Common myeloid progenitor, CD34-positive (primary cell): ENCODE measurements around the gene GET3.

Experiments used
- CTCF ChIA-PET: fragments of 350-600 bp; sonication (Branson Sonifier 250); formaldehyde crosslinking; loops from one replicate; lab custom pipeline; 2021; ENCODE audit warnings: antibody characterized with exemption; lab: Charles Lee
- POLR2A ChIA-PET: fragments of 350-600 bp; sonication (Branson Sonifier 250); formaldehyde crosslinking; loops from one replicate; lab custom pipeline; 2021; ENCODE audit warnings: antibody characterized with exemption; lab: Charles Lee
- DNase-seq, 3 donors: peaks; one replicate each; pipeline versions ENCODE4 v3.0.0 to v3.0.0-alpha.2; 2013
- H3K27ac ChIP-seq, 2 experiments: 1 replicate in 1 of 2; 2 replicates in 1 of 2; pipeline ENCODE4 v1.7.0; 2013; ENCODE audit warnings: inconsistent platforms in 2 of 2, low read length in 2 of 2, mild to moderate bottlenecking in 2 of 2, low read depth in 1 of 2, moderate library complexity in 1 of 2; ENCODE audit not compliant: severe bottlenecking in 2 of 2, insufficient read depth in 1 of 2, poor library complexity in 1 of 2
- H3K27me3 ChIP-seq, 5 experiments: replicated peaks in 2 of 5; 1 replicate in 3 of 5; 2 replicates in 2 of 5; pipeline versions ENCODE4 v1.6.1 to v1.7.0; 2013; ENCODE audit warnings: low read length in 4 of 5, mild to moderate bottlenecking in 2 of 5, moderate library complexity in 2 of 5, inconsistent platforms in 1 of 5; ENCODE audit not compliant: insufficient read depth in 5 of 5, control insufficient read depth in 4 of 5
- H3K36me3 ChIP-seq, 4 experiments: 1 replicate in 2 of 4; 2 replicates in 2 of 4; pipeline versions ENCODE4 v1.6.1 to v1.7.0; 2013; ENCODE audit warnings: low read length in 3 of 4, control low read depth in 1 of 4, mild to moderate bottlenecking in 1 of 4; ENCODE audit not compliant: control insufficient read depth in 4 of 4, insufficient read depth in 4 of 4
- H3K4me1 ChIP-seq, 4 experiments: 1 replicate in 3 of 4; 2 replicates in 1 of 4; pipeline versions ENCODE4 v1.6.1 to v1.7.1; 2013; ENCODE audit warnings: low read length in 3 of 4, mild to moderate bottlenecking in 3 of 4, control low read depth in 1 of 4, inconsistent platforms in 1 of 4, moderate library complexity in 1 of 4; ENCODE audit not compliant: control insufficient read depth in 4 of 4, insufficient read depth in 4 of 4; ENCODE audit errors: control extremely low read depth in 1 of 4
- H3K4me3 ChIP-seq, 7 experiments: 1 replicate in 4 of 7; 2 replicates in 3 of 7; pipeline versions ENCODE4 v1.5.1 to v1.7.0; 2013; ENCODE audit warnings: mild to moderate bottlenecking in 7 of 7, low read length in 6 of 7, moderate library complexity in 6 of 7, inconsistent platforms in 2 of 7, low read depth in 2 of 7, control low read depth in 1 of 7; ENCODE audit not compliant: insufficient read depth in 4 of 7, control insufficient read depth in 1 of 7; ENCODE audit errors: extremely low read depth in 1 of 7
- H3K9me3 ChIP-seq, 5 experiments: 1 replicate in 4 of 5; 2 replicates in 1 of 5; pipeline versions ENCODE4 v1.6.1 to v1.7.1; 2013; ENCODE audit warnings: low read length in 4 of 5, mild to moderate bottlenecking in 2 of 5, inconsistent platforms in 1 of 5, low read depth in 1 of 5, moderate library complexity in 1 of 5; ENCODE audit not compliant: control insufficient read depth in 4 of 5, insufficient read depth in 2 of 5; ENCODE audit errors: control extremely low read depth in 1 of 5
- WGBS: methylation state at CpG from one replicate; pipeline ENCODE4 v1.1.5; 2013; ENCODE audit not compliant: insufficient coverage; 5-methylcytosine and 5-hydroxymethylcytosine counted together

GET3 gene

DNA sequence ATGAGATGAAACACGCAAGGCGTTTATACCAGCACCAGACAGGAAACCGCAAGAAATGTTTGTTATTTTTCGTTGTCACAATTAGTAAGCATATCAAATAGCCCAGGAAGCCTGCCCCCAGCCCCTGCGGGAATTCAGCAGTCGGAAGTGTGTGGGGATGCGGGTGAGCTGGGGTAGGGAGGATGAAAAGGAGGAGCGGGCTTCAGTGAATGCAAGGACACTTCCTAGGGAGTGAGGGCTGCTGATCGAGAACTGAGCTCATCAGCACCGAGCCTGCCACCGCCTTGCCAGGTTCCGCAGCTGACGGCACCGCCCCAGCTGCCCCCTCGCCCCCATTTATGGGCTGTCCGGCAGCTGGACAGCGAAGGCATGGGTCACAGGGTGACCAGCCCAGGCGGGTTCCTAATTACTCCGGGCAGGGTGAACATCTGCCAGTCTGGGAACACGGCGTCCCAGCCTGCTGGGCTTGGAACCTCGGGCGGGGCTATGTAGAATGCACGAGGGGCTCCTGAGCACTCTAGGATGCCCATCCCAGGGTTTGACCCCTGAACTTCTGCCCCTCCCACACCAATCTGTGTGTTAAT lies 12.7 kb downstream of the GET3 start:
- WGBS: 45% methylated on average over 24 of the region's 24 CpGs
- peaks cover 10 to 34% (median 27%) of the 10 kb centered on the region in 4 experiments for H3K36me3 ChIP-seq
- H3K4me1 ChIP-seq: peaks cover 0 to 9% (median 3%) of the 10 kb centered on the region in 4 experiments
- ChIA-PET CTCF (interaction anchor here (39.0 to 43.3 kb wide), 2 partner anchors 10 to 21 kb away, joined by 776 read pairs; partner anchors contain the start of genes BEST2, GET3, HOOK2 and TNPO2), POLR2A (no interaction called here)
- peak in 2 of 3 donors; percentile 33 to 52 for DNase-seq
- peaks cover 0 to 14% (median 10%) of the 10 kb centered on the region in 5 experiments for H3K9me3 ChIP-seq
- no peak overlapping the region for H3K4me3 ChIP-seq
- H3K27ac ChIP-seq: no peak overlapping the region
- H3K27me3 ChIP-seq: peaks cover 0 to 43% (median 5%) of the 10 kb centered on the region in 5 experiments

DNA sequence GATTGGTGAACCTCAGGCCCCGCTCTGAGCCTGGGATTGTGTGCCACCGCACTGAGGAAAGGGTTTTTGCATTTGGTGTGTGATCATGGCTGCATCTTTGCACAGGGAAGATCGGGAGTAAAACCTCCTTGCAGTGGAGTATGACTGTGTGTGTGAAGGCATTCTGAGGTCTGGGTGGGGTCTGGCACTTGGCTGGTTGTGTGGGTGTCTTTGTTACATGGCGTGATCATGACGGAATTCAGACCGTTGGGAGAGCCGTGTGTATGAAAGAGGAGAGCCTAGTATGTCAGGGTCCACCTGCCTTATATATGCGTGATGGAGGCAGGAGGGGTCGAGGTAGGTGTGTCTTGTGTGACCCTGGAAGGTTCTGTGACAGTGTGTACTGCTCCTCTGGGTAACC lies 13.6 kb downstream of the GET3 start:
- ChIA-PET POLR2A (no interaction called here), CTCF (interaction anchor here (0.9 to 43.3 kb wide), 3 partner anchors 9 to 22 kb away, joined by 3 to 776 read pairs (median 776); partner anchors contain the start of genes BEST2, GET3, HOOK2 and TNPO2)
- peaks cover 7 to 26% (median 20%) of the 10 kb centered on the region in 4 experiments for H3K36me3 ChIP-seq
- peaks cover 0 to 14% (median 10%) of the 10 kb centered on the region in 5 experiments for H3K9me3 ChIP-seq
- no peak overlapping the region for H3K27ac ChIP-seq
- no peak overlapping the region for H3K4me3 ChIP-seq
- H3K4me1 ChIP-seq: peaks cover 0 to 9% (median 3%) of the 10 kb centered on the region in 4 experiments
- DNase-seq: no peak
- WGBS: 82% methylated on average over 8 of the region's 9 CpGs
- peaks cover 0 to 45% (median 5%) of the 10 kb centered on the region in 5 experiments for H3K27me3 ChIP-seq

DNA sequence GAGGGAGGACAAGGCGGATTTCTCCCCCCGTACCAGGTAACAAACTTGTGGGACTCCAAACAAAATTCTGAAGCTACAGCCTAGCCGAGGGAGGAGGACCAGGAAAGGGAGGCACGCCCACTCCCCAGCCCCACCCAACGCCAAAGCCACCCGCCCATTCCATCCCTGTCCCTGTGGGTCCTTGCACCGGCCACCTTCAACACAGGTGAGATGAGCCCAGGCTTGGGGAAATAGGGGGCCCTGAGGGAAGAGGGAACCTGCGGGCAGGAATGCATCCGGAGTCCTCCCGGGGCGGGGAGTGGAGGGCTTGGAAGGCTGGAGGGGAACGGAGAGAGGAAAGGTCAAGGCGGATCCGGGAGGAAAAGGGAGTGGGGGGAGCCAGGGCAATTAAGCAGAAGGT lies 14.3 kb downstream of the GET3 start, which contains the start of gene BEST2:
BEST2 (plus strand) TSS at position 157 of the 400 bp plus-strand sequence. CDS start 802 bp downstream, outside the sequence.
- H3K36me3 ChIP-seq: peaks cover 7 to 18% (median 15%) of the 10 kb centered on the region in 4 experiments
- 49% methylated on average over 7 of the region's 14 CpGs for WGBS
- H3K4me3 ChIP-seq: no peak within 1 kb of the TSS
- POLR2A ChIA-PET: interaction anchor here (1.1 kb wide), 1 partner anchor 15 kb away, joined by 3 read pairs; the partner anchor contains the start of gene GET3
- H3K9me3 ChIP-seq: peaks cover 0 to 14% (median 10%) of the 10 kb centered on the region in 5 experiments
- H3K27ac ChIP-seq: no peak within 1 kb of the TSS
- H3K4me1 ChIP-seq: peaks cover 0 to 9% (median 3%) of the 10 kb centered on the region in 4 experiments
- H3K27me3 ChIP-seq: peaks cover 0 to 45% (median 5%) of the 10 kb centered on the region in 5 experiments
- no peak for DNase-seq
- CTCF ChIA-PET: interaction anchor here (0.6 to 39.0 kb wide), 5 partner anchors 8 to 160 kb away, joined by 3 to 776 read pairs (median 11); partner anchors contain the start of genes GET3, TNPO2 and TRIR

DNA sequence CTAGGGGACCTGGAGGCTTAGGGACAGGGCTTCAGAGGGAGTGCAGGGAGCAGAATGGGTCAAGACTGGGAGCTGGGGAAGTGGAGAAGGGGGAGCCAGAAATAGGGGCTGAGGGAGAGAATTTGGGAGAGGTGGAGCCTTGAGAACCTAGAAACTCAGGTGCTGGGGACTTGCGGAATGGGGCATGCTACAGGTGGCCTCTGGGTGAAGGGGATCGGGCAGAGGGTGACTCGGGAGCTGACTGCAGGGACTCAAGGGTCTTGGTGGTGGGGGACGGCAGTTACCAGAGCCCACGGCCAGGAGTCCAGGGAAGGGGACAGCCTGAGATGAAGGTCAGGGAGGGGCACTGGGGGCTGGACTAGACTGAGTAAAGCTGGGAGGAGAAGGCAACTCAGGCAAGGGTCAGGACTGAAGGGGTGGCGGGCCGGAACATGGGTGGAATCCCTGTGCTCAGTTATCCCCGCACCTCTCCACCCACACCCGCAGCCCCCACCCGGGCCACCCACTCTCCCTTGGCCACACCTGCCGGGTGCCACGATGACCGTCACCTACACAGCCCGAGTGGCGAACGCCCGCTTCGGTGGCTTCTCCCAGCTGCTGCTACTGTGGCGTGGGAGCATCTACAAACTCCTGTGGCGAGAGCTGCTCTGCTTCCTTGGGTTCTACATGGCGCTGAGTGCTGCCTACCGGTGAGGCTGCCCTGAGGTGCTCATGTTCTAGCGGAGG lies 14.9 kb downstream of the GET3 start:
- ChIA-PET POLR2A (interaction anchor here (0.6 to 1.1 kb wide), 2 partner anchors 15 to 25 kb away, joined by 3 read pairs; partner anchors contain the start of gene GET3), CTCF (interaction anchor here (0.6 to 39.0 kb wide), 6 partner anchors 8 to 159 kb away, joined by 3 to 776 read pairs (median 7); partner anchors contain the start of genes GET3, TNPO2 and TRIR)
- Histone ChIP-seq H3K9me3 (peaks cover 0 to 10% (median 7%) of the 10 kb centered on the region in 5 experiments), H3K4me1 (peaks cover 0 to 9% (median 3%) of the 10 kb centered on the region in 4 experiments), H3K27ac (no peak overlapping the region), H3K4me3 (no peak overlapping the region), H3K36me3 (peaks cover 4 to 12% (median 12%) of the 10 kb centered on the region in 4 experiments), H3K27me3 (peaks cover 0 to 45% (median 5%) of the 10 kb centered on the region in 5 experiments)
- DNase-seq: no peak
- 89% methylated on average over 7 of the region's 23 CpGs for WGBS

DNA sequence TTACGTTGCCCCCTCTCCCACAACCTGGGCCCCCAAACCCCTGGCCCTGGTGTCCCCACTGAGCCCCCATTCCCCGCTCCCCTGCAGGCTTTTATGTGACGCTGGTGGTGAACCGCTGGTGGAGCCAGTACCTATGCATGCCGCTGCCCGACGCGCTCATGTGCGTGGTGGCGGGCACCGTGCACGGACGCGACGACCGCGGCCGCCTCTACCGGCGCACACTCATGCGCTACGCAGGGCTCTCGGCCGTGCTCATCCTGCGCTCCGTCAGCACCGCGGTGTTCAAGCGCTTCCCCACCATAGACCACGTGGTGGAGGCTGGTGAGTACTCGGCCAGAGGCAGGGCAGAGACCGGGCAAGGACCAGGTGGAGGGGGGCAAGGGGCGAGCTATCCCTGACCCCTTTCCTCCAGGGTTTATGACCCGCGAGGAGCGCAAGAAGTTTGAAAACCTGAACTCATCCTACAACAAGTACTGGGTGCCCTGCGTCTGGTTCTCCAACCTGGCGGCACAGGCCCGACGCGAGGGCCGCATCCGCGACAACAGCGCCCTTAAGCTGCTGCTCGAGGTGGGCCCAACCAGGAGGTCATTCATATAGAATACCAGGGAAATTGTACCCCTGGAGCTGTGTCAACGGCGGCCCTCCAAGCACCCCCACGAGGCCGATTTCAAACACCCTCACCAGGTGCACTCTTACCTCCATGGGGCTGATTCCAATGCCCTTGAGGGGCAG lies 17.3 kb downstream of the GET3 start:
- POLR2A ChIA-PET: interaction anchor here (0.6 kb wide), 1 partner anchor 1195 kb away, joined by 4 read pairs; no protein-coding TSS in a partner anchor
- peaks cover 0 to 16% (median 8%) of the 10 kb centered on the region in 4 experiments for H3K4me1 ChIP-seq
- CTCF ChIA-PET: interaction anchor here (0.6 to 39.0 kb wide), 6 partner anchors 10 to 234 kb away, joined by 3 to 776 read pairs (median 28); partner anchors contain the start of genes GET3, JUNB, PRDX2 and THSD8
- 82% methylated on average over 49 of the region's 50 CpGs for WGBS
- H3K9me3 ChIP-seq: no peaks in the 10 kb centered on the region
- H3K36me3 ChIP-seq: no peaks in the 10 kb centered on the region
- DNase-seq: no peak
- H3K27me3 ChIP-seq: peaks cover 0 to 45% (median 5%) of the 10 kb centered on the region in 5 experiments
- no peak overlapping the region for H3K27ac ChIP-seq
- H3K4me3 ChIP-seq: no peak overlapping the region

DNA sequence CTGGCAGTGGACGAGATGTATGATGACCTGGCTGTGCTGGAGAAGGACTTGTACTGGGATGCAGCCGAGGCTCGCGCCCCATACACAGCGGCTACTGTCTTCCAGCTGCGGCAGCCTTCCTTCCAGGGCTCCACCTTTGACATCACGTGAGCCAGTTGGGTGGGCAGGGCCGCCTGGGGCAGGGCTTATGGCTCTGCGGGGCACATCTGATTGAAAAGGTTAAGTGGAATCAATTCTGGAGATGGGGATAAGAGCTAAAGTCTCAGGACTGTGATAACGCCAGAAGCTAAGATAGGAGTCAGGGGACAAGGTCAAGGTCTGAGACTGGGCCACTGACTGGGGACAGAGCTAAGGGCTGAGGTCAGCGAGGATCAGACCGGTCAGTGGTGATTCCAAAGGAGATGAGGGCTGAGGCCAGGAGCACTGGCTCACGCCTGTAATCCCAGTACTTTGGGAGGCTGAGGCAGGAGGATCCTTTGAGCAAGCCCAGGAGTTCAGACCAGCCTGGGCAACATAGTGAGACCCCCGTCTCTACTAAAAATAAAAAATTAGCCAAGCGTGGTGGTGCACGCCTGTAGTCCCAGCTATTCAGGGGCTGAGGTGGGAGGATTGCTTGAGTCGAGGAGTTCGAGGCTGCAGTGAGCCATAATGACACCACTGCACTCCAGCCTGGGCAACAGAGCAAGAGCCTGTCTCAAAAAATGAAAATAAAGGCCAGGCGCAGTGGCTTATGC lies 19.0 kb downstream of the GET3 start:
- Histone ChIP-seq H3K27ac (no peak overlapping the region), H3K9me3 (no peaks in the 10 kb centered on the region), H3K27me3 (peaks cover 0 to 30% (median 5%) of the 10 kb centered on the region in 5 experiments), H3K4me1 (peaks cover 0 to 8% (median 5%) of the 10 kb centered on the region in 4 experiments), H3K36me3 (no peaks in the 10 kb centered on the region), H3K4me3 (no peak overlapping the region)
- POLR2A ChIA-PET: no interaction called here
- WGBS: 91% methylated on average over 19 of the region's 19 CpGs
- DNase-seq: no peak
- CTCF ChIA-PET: interaction anchor here (1.1 to 39.0 kb wide), 8 partner anchors 8 to 182 kb away, joined by 3 to 776 read pairs (median 8); partner anchors contain the start of genes GET3, JUNB, PRDX2 and THSD8
